Astrocyte of the spinal cord (primary cell): ENCODE results near the gene HOMER3.
"Not testable (repeated sequence)": the region's sequence is repeated elsewhere in the genome, so short reads cannot be mapped to it uniquely, and the experiment has no call there.

ENCODE experiments used
- DNase-seq: peaks from one replicate; pipeline ENCODE4 v3.0.0; 2011; ENCODE audit warnings: low read depth, low spot score
- H3K4me3 ChIP-seq: 2 replicates; pipeline ENCODE4 v1.5.1; 2011; ENCODE audit warnings: low read depth, mild to moderate bottlenecking, low read length, moderate library complexity
- in situ Hi-C: cut with HindIII; loops from 2 replicates; pipeline ENCODE4 v1.10.0; 2017; ENCODE audit warnings: low sequenced_read_pairs
- TF ChIP-seq, protein P1 (sequence below): IDR thresholded peaks from 2 replicates; pipeline ENCODE4 v1.5.1; 2012; ENCODE audit warnings: low read depth, mild to moderate bottlenecking, low read length, inconsistent platforms

Gene HOMER3

DNA sequence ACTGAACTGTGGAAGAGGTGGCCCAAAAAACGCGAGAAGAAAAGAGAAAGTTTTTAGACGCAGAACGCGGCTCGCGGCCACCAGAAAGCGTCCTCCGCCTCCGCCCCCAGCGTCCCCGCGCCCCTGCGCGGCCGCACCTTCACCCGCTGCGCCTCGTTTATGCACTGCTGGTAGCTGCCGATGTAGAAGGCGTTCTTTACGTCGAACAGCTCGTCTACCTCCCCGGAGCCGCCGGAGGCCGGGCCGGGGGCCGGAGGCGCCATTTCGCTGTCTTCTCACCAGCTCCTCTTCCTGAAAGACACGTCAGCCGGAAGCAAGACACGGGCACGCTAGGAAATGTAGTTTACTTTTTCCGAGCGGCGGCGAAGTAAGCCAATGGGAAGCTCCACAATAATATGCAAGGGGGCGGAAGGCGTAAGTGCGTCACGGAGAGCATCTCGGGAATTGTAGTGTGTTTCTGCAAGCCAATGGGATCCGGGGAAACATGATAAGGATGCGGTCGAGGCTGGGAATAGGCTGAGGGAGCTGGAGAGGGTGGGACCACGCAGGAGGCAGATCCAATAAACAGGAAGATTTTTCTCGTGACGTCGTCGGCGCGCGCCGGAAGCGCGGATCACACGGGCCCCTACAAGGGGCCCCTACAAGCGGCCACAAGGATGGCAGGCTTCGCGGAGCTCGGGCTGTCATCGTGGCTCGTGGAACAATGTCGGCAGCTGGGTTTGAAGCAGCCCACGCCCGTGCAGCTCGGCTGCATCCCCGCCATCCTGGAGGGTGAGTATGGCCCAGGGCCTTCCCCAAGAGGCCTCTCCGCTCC is 21.7 kb downstream of the HOMER3 start, which contains the start of the genes COPE and DDX49:
TSS of gene COPE (minus strand) at position 302 of the 814 bp plus-strand sequence. CDS start at position 263, 39 bp downstream.
TSS of gene DDX49 (plus strand) at position 630 of the 814 bp plus-strand sequence. CDS start at position 657, 27 bp downstream.
- peak within 1 kb of the TSS; percentile 83 for H3K4me3 ChIP-seq
- in situ Hi-C loops, result no loop called here
- DNase-seq, result peak; percentile 100
- TF ChIP-seq, protein P1, sequence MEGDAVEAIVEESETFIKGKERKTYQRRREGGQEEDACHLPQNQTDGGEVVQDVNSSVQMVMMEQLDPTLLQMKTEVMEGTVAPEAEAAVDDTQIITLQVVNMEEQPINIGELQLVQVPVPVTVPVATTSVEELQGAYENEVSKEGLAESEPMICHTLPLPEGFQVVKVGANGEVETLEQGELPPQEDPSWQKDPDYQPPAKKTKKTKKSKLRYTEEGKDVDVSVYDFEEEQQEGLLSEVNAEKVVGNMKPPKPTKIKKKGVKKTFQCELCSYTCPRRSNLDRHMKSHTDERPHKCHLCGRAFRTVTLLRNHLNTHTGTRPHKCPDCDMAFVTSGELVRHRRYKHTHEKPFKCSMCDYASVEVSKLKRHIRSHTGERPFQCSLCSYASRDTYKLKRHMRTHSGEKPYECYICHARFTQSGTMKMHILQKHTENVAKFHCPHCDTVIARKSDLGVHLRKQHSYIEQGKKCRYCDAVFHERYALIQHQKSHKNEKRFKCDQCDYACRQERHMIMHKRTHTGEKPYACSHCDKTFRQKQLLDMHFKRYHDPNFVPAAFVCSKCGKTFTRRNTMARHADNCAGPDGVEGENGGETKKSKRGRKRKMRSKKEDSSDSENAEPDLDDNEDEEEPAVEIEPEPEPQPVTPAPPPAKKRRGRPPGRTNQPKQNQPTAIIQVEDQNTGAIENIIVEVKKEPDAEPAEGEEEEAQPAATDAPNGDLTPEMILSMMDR, result no peak

DNA sequence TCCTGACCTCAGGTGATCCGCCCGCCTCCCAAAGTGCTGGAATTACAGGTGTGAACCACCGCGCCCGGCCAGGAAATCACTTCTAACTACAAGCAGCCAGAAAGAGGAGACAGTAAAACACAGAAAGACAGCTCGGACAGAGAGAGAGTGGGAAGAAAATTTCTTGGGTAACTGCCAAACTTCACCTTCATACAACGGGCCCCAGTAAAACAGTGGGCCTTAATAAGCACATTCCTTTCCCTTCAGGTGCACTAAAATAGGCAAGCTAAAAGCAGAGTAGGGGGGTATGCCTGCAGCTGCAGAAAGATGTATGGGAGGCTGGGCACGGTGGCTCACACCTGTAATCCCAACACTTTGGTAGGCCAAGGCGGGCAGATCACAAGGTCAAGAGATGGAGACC is 23.4 kb downstream of the HOMER3 start:
- in situ Hi-C loops, DNase-seq, H3K4me3 ChIP-seq: not testable (repeated sequence)

DNA sequence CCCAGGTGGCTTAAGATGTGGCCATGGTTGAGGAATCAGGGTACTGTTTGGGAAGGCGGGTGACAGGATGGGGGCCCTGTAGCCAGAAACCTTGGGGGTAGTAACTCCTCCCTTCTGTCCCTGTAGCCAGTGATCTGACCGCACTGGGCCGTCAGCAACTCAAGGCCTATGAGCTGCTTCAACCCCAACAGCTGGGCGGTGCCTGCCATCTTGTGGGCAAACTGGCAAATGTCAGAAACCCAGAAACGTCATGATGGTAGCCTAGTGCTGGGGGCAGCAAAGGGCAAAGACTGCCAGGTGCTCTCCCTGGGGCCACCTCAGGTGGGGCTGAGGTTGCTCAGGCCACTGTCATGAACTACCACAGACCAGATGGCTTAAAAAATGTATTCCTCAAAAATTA is 25.4 kb downstream of the HOMER3 start:
- peak; percentile 18 for DNase-seq
- H3K4me3 ChIP-seq, result no peak overlapping the region
- TF ChIP-seq, protein P1, result peak; percentile 43
- in situ Hi-C loops, result no loop called here

DNA sequence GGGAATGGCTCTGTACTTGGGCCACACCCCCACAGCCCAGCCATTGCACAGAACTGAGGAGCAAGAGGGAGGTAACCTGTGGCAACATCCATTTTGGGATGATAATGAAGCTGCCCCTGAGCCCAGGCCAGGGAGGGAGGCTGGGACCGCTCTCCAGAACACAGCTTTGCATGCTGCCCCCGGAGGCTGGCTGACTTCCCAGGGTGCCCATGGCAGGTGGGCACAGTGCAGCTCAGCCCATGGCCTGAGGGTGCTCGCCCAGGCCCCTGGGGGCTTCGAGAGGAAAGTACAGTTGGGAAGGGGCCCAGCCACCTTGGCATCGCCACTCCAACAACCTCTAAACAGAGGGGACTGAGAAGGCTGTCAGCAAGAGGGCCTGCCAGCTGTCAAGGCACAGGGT is 27.6 kb downstream of the HOMER3 start:
- DNase-seq, result no peak
- TF ChIP-seq, protein P1, result no peak
- in situ Hi-C loops, result no loop called here
- H3K4me3 ChIP-seq, result no peak overlapping the region

DNA sequence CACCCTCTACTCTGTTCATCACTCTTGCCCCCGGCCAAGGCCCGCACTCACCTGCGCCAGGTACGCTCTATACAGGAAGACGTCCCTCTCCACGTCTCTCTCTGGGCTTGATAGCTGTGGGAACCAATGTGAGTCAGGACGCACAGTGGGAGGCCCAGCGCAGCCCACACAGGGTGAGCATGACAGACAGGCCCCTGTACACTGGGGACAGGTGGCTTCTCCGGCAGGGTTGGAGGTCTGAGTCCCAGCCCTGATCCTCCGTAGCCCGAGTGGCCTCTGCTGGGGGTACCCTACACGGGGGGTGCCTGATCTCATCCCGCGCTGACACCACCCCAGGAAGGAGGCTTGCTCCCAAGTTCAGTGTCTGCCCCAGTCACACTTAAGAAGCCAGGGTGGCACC is 28.1 kb downstream of the HOMER3 start:
- in situ Hi-C loops, result no loop called here
- TF ChIP-seq, protein P1, result no peak
- no peak overlapping the region for H3K4me3 ChIP-seq
- DNase-seq, result no peak

DNA sequence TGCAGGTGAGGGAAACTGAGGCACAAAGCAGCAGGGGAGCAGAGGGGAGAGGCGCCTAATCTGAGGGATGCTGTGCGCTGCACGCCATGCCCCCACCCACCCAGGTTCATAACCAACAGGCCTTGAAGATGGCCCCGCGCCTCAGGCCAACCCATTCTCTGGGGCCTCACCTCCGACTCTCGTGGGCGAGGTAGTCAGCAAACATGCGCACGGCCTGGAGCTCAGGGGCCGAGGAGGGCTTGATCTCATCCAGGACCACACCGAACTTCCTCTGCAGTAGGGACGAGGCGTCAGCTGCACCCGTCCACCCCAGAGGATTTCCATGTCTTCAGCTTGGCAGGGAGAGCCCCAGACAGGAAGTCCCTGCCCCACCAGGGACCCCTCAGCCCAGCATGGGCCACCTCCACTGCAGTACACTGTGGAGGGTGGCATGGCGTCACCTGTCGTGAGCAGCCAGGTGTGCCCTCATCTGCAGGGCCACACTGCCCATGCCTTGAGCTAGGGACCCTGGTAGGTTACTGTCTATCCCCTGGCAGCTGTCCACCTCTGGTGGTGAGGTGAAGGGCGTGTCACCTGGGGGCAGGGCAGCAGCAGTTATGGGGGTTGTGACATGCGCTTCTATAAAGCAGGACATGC is 30.1 kb downstream of the HOMER3 start:
- TF ChIP-seq, protein P1, result no peak
- DNase-seq, result no peak
- no peak overlapping the region for H3K4me3 ChIP-seq
- in situ Hi-C loops, result no loop called here

DNA sequence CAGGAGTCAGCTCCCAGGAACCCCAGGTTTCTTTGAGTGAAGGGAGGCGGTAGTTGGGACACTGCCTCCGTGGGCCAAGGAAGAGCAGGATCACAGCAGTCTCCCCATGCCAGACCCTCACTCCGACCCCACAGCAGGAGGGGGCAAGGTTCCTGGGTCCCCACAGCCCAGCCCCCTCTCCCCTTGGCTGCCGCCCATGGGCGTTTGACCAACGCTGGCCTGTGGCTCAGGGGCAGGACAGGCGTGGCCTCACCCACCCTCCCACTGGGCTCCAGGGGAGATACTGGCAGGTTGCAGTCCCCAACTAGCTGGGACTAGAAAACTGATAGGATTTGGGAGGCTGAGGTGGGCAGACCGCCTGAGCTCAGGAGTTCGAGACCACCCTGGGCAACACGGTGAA is 31.0 kb downstream of the HOMER3 start:
- in situ Hi-C loops, result no loop called here
- no peak for DNase-seq
- TF ChIP-seq, protein P1, result no peak
- no peak overlapping the region for H3K4me3 ChIP-seq
